Stimulated activated CD8-positive, alpha-beta memory T cell treated with anti-CD3 and anti-CD28 coated beads, Interleukin-2, amount 100 ng/mL, for 1 hour (primary cell): Measurements from ENCODE around the gene CRYBA4.
"Not testable (repeated sequence)": the region's sequence is repeated elsewhere in the genome, so short reads cannot be mapped to it uniquely, and the experiment has no call there.

Experiments used
- DNase-seq, 2 donors: peaks; one replicate each; pipeline ENCODE4 v3.0.0-alpha.2; 2020; ENCODE audit warnings: low read depth in 2 of 2

CRYBA4 gene

GRCh38 chr22:26597026-26597425 is 24.7 kb upstream of the CRYBA4 start:
- no peak for DNase-seq

GRCh38 chr22:26597480-26597879 is 24.3 kb upstream of the CRYBA4 start:
- no peak for DNase-seq

- DNase-seq = no peak
These were observed 22.3 kb upstream of the CRYBA4 start for GRCh38 chr22:26599505-26599904.

- no peak for DNase-seq
These were observed 20.0 kb upstream of the CRYBA4 start for GRCh38 chr22:26601726-26602125.

GRCh38 chr22:26602127-26602526 is 19.6 kb upstream of the CRYBA4 start:
- DNase-seq = no peak

GRCh38 chr22:26604368-26604767 is 17.4 kb upstream of the CRYBA4 start:
- no peak for DNase-seq

GRCh38 chr22:26606611-26607010 is 15.2 kb upstream of the CRYBA4 start:
- no peak for DNase-seq

GRCh38 chr22:26608129-26608528 is 13.6 kb upstream of the CRYBA4 start:
- no peak for DNase-seq

- DNase-seq = no peak
These were observed 12.5 kb upstream of the CRYBA4 start for GRCh38 chr22:26609287-26609686.

- DNase-seq = no peak
These were observed 11.4 kb upstream of the CRYBA4 start for GRCh38 chr22:26610072-26610958.

GRCh38 chr22:26610996-26611395 is 10.8 kb upstream of the CRYBA4 start:
- no peak for DNase-seq

GRCh38 chr22:26612652-26613051 is 9.1 kb upstream of the CRYBA4 start:
- DNase-seq = no peak

GRCh38 chr22:26613753-26614152 is 8.0 kb upstream of the CRYBA4 start:
- DNase-seq = not testable (repeated sequence)

GRCh38 chr22:26614322-26614721 is 7.4 kb upstream of the CRYBA4 start:
- DNase-seq = no peak

GRCh38 chr22:26615149-26615548 is 6.6 kb upstream of the CRYBA4 start:
- no peak for DNase-seq

GRCh38 chr22:26615830-26616435 is 5.8 kb upstream of the CRYBA4 start:
- no peak for DNase-seq

- no peak for DNase-seq
These were observed 5.1 kb upstream of the CRYBA4 start for GRCh38 chr22:26616650-26617049.

GRCh38 chr22:26617271-26618199 is 4.2 kb upstream of the CRYBA4 start, which contains the start of gene CRYBB1:
Gene CRYBB1 (minus strand): TSS chr22:26618027. CDS start chr22:26616319, 1,708 bp downstream.
- DNase-seq = no peak

- no peak for DNase-seq
These were observed 3.3 kb upstream of the CRYBA4 start for GRCh38 chr22:26618455-26618854.

- no peak for DNase-seq
These were observed 2.3 kb upstream of the CRYBA4 start for GRCh38 chr22:26619510-26619909.

- no peak for DNase-seq
These were observed 1.6 kb upstream of the CRYBA4 start for GRCh38 chr22:26620197-26620596.

- DNase-seq = no peak
These were observed 2.2 kb downstream of the CRYBA4 start for GRCh38 chr22:26623984-26624383.
